CD4-positive, alpha-beta T cell treated with Interleukin-4 for 4 hours (primary cell): ENCODE measurements around the gene ATCAY.
A peak's percentile ranks its signal among the peaks of the same experiment; 100 is the strongest.
"Not testable (repeated sequence)": the region's sequence is repeated elsewhere in the genome, so short reads cannot be mapped to it uniquely, and the experiment has no call there.

Experiments used
- DNase-seq: peaks from one replicate; pipeline ENCODE4 v3.0.0-alpha.2; 2020

Gene ATCAY

GRCh38 chr19:3950871-3951861 lies 70.7 kb downstream of the ATCAY start:
- no peak for DNase-seq

- not testable (repeated sequence) for DNase-seq
Measured at GRCh38 chr19:3952755-3953276, 72.3 kb downstream of the ATCAY start.

- DNase-seq, result no peak
Measured at GRCh38 chr19:3954107-3954506, 73.6 kb downstream of the ATCAY start.

- DNase-seq, result not testable (repeated sequence)
Measured at GRCh38 chr19:3955276-3955675, 74.8 kb downstream of the ATCAY start.

- DNase-seq, result no peak
Measured at GRCh38 chr19:3955688-3956087, 75.2 kb downstream of the ATCAY start.

- DNase-seq, result no peak
Measured at GRCh38 chr19:3958836-3959765, 78.6 kb downstream of the ATCAY start.

- DNase-seq, result no peak
Measured at GRCh38 chr19:3959766-3960131, 79.3 kb downstream of the ATCAY start.

GRCh38 chr19:3961007-3961406 lies 80.5 kb downstream of the ATCAY start:
- no peak for DNase-seq

GRCh38 chr19:3963458-3964255 lies 83.2 kb downstream of the ATCAY start:
- DNase-seq, result no peak

- DNase-seq, result no peak
Measured at GRCh38 chr19:3964256-3965194, 84.0 kb downstream of the ATCAY start.

GRCh38 chr19:3966051-3967017 lies 85.8 kb downstream of the ATCAY start:
- DNase-seq, result no peak

- DNase-seq, result not testable (repeated sequence)
Measured at GRCh38 chr19:3967983-3968382, 87.5 kb downstream of the ATCAY start.

- no peak for DNase-seq
Measured at GRCh38 chr19:3968556-3969434, 88.3 kb downstream of the ATCAY start.

- no peak for DNase-seq
Measured at GRCh38 chr19:3969435-3970312, 89.2 kb downstream of the ATCAY start.

- DNase-seq, result no peak
Measured at GRCh38 chr19:3970313-3970807, 89.9 kb downstream of the ATCAY start.

GRCh38 chr19:3970808-3971598 lies 90.5 kb downstream of the ATCAY start, which contains the start of gene DAPK3:
Gene DAPK3 (minus strand): TSS chr19:3971099. CDS start chr19:3969735, 1,364 bp downstream.
- peak; percentile 90 for DNase-seq

- DNase-seq, result no peak
Measured at GRCh38 chr19:3975144-3975543, 94.7 kb downstream of the ATCAY start.
